Astrocyte (in vitro differentiated cells and primary cell): ENCODE measurements around the gene ACOT6.

Experiments
- EZH2 ChIP-seq: IDR thresholded peaks from 2 replicates; pipeline ENCODE4 v1.6.1; 2012; ENCODE audit warnings: mild to moderate bottlenecking, low read length, inconsistent platforms; ENCODE audit not compliant: insufficient read depth
- TF ChIP-seq, protein P1 (sequence below): IDR thresholded peaks from 2 replicates; pipeline ENCODE4 v1.5.1; 2011; ENCODE audit warnings: low read depth, mild to moderate bottlenecking, inconsistent platforms, low read length, moderate library complexity; ENCODE audit not compliant: insufficient read depth

DNA sequence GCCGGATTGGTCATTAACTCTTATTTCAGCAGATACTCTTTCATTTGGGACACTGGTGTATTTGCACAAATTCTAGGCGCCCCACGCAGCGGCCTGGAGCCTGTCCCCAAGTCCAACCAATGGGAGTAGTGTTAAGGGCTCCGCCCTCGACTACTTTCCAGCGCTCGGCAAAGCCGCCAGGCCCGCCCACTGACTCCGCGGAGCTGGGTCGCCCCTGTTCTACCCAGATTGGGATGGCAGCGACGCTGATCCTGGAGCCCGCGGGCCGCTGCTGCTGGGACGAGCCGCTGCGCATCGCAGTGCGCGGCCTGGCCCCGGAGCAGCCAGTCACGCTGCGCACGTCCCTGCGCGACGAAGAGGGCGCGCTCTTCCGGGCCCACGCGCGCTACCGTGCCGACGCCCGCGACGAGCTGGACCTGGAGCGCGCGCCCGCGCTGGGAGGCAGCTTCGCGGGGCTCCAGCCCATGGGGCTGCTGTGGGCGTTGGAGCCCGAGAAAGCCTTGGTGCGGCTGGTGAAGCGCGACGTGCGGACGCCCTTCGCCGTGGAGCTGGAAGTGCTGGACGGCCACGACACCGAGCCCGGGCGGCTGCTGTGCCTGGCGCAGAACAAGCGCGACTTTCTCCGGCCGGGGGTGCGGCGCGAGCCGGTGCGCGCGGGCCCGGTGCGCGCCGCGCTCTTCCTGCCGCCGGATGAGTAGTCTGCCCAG lies at the start of gene ACOT6:
- TF ChIP-seq, protein P1, sequence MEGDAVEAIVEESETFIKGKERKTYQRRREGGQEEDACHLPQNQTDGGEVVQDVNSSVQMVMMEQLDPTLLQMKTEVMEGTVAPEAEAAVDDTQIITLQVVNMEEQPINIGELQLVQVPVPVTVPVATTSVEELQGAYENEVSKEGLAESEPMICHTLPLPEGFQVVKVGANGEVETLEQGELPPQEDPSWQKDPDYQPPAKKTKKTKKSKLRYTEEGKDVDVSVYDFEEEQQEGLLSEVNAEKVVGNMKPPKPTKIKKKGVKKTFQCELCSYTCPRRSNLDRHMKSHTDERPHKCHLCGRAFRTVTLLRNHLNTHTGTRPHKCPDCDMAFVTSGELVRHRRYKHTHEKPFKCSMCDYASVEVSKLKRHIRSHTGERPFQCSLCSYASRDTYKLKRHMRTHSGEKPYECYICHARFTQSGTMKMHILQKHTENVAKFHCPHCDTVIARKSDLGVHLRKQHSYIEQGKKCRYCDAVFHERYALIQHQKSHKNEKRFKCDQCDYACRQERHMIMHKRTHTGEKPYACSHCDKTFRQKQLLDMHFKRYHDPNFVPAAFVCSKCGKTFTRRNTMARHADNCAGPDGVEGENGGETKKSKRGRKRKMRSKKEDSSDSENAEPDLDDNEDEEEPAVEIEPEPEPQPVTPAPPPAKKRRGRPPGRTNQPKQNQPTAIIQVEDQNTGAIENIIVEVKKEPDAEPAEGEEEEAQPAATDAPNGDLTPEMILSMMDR = no peak
- no peak for TF ChIP-seq EZH2
